Measurements from ENCODE around the gene TACC2.

- TF ChIP-seq CTCF (IDR thresholded peaks at IDR 0.05): no peak
- no peak for TF ChIP-seq EZH2 (IDR thresholded peaks at IDR 0.05; ENCODE audit: borderline replicate concordance, insufficient read depth, low read depth, low read length, poor library complexity, severe bottlenecking)
These were observed 231.8 kb downstream of the TACC2 start for GRCh38 chr10:122220736-122221135.

Data from B cell (primary cell).